Neuron (in vitro differentiated cells): ENCODE data around the gene MPPED1.

Source experiments
- H2AFZ ChIP-seq: one replicate; pipeline ENCODE4 v1.6.1; 2013; ENCODE audit warnings: low read depth, mild to moderate bottlenecking, inconsistent platforms, low read length, moderate library complexity
- H3K27me3 ChIP-seq: one replicate; pipeline ENCODE4 v1.6.1; 2013; ENCODE audit warnings: low read length; ENCODE audit not compliant: insufficient read depth
- H3K36me3 ChIP-seq: one replicate; pipeline ENCODE4 v1.6.1; 2013; ENCODE audit warnings: low read length; ENCODE audit not compliant: insufficient read depth
- H3K4me1 ChIP-seq: one replicate; pipeline ENCODE4 v1.6.1; 2013; ENCODE audit warnings: low read length; ENCODE audit not compliant: insufficient read depth
- H3K4me3 ChIP-seq: 2 replicates; pipeline ENCODE4 v1.5.1; 2013; ENCODE audit warnings: mild to moderate bottlenecking, low read length, moderate library complexity
- H3K9me3 ChIP-seq: one replicate; pipeline ENCODE4 v1.6.1; 2013; ENCODE audit warnings: low read length

MPPED1 gene

DNA sequence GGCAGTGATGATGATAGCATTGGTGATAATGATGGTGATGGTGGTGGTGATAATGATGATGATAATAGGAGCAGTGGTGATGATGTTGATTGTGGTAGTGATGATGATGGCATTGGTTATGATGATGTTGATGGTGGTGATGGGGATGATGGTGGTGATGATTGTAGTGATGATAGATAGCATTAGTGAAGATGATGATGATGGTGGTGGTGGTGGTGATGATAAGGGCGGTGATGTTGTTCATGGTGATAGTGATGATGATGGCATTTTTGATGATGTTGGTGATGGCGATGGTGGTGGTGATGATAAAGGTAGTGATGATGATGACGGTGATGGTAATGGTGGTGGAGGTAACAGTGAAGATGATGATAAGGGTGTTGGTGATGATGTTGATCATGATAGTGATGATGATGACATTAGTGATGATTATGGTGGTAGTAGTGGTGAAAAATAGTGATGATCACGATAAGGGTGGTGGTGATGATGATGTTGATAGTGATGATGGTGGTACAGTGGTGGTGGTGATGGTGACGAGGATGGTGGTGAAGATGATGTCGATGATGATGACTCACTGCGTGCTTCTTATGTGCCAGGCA is 93.0 kb downstream of the MPPED1 start:
- Histone ChIP-seq H3K4me1 (no peaks in the 10 kb centered on the region), H3K27me3 (no peaks in the 10 kb centered on the region), H3K4me3 (no peak overlapping the region), H3K9me3 (no peaks in the 10 kb centered on the region), H2AFZ (no peak overlapping the region), H3K36me3 (no peaks in the 10 kb centered on the region)

DNA sequence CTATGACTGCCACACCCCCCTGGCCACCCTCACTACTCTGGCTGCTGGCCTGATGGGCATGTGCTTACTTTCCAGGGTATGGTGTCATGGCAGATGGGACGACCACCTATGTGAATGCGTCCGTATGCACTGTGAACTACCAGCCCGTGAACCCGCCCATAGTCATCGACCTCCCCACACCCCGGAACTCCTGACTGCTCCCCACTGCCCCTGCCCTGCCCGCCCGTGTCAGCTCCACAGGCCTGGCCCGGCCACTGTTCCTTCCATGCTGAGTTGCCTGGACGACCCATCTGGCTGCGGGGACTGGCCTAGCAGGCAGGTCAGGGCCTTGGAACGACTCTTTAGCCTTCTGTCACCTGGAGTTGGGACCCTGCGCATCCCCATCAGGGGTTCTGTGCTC is 93.6 kb downstream of the MPPED1 start:
- no peak overlapping the region for H3K4me3 ChIP-seq
- H3K27me3 ChIP-seq, result no peaks in the 10 kb centered on the region

GRCh38 chr22:43505896-43506295 is 94.1 kb downstream of the MPPED1 start:
- H3K9me3 ChIP-seq, result no peaks in the 10 kb centered on the region

More for the DNA sequence above, 93.6 kb downstream of the MPPED1 start:
- no peaks in the 10 kb centered on the region for H3K36me3 ChIP-seq
- H3K4me1 ChIP-seq, result no peaks in the 10 kb centered on the region
- H3K9me3 ChIP-seq, result no peaks in the 10 kb centered on the region
- no peak overlapping the region for H2AFZ ChIP-seq

DNA sequence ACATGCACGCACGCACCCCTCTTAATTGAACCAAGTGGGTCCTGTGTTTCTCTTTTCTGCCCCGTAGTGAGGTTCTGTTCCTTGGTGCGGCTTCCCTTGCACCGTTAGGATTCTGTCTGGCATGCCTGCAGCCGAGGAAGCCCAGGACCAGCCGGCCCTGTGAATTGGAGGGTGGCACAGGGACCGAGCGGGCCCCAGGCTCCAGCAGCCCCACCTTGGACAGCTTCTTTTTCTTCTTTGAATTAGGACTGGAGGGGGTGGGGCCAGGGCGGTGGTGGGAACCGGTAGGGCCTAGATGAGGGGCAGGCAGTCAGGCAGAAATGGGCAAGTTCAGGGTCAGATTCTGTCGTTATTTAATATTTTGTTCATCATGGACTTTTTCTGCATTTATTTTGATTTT is 94.7 kb downstream of the MPPED1 start:
- no peaks in the 10 kb centered on the region for H3K27me3 ChIP-seq
- H3K9me3 ChIP-seq, result no peaks in the 10 kb centered on the region
- H3K36me3 ChIP-seq, result no peaks in the 10 kb centered on the region
- no peak overlapping the region for H2AFZ ChIP-seq
- H3K4me1 ChIP-seq, result no peaks in the 10 kb centered on the region
- H3K4me3 ChIP-seq, result no peak overlapping the region

More at GRCh38 chr22:43505896-43506295, 94.1 kb downstream of the MPPED1 start:
- Histone ChIP-seq H3K27me3 (no peaks in the 10 kb centered on the region), H3K4me3 (no peak overlapping the region), H2AFZ (no peak overlapping the region), H3K4me1 (no peaks in the 10 kb centered on the region), H3K36me3 (no peaks in the 10 kb centered on the region)

DNA sequence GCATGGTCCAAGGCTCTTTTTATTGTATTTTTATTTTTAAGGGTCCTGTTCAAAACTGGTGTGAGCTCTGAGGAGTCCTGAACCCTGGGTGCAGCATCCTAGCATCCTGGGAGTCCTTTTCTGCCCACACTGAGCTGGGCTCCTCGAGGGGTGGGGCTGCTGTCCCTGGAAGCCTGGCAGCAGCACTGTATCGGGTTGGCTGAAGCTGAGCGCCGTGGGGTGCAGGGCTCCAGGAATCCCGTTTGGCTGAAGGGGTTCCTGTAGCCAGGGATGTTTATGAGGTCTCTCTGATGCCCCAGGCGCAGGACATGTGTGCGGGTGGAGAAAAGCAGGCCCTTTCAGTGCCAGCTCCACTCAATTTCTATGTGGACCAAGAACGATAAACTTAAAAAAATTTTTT is 95.4 kb downstream of the MPPED1 start:
- H3K9me3 ChIP-seq, result no peaks in the 10 kb centered on the region
- no peaks in the 10 kb centered on the region for H3K36me3 ChIP-seq
- H2AFZ ChIP-seq, result no peak overlapping the region
- H3K27me3 ChIP-seq, result no peaks in the 10 kb centered on the region
- no peaks in the 10 kb centered on the region for H3K4me1 ChIP-seq
- no peak overlapping the region for H3K4me3 ChIP-seq

DNA sequence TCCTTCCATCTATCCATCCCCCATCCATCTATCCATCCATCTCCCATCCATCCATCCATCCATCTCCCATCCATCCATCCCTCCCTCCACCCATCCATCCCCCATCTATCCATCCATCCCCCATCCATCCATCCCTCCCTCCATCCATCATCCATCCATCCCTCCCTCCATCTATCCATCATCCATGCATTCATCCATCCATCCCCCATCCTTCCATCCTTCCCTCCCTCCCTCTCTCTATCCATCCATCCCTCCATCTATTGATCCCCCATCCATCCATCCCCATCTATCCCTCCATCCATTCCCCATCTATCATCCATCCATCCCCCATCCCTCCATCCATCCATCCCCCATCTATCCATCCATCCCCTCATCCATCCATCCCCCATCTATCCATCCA is 96.7 kb downstream of the MPPED1 start:
- no peaks in the 10 kb centered on the region for H3K9me3 ChIP-seq
- H3K36me3 ChIP-seq, result no peaks in the 10 kb centered on the region
- no peaks in the 10 kb centered on the region for H3K4me1 ChIP-seq
- H3K27me3 ChIP-seq, result peaks cover 2% of the 10 kb centered on the region
- H2AFZ ChIP-seq, result no peak overlapping the region
- H3K4me3 ChIP-seq, result no peak overlapping the region

GRCh38 chr22:43509337-43509736 is 97.5 kb downstream of the MPPED1 start:
- no peak overlapping the region for H2AFZ ChIP-seq

DNA sequence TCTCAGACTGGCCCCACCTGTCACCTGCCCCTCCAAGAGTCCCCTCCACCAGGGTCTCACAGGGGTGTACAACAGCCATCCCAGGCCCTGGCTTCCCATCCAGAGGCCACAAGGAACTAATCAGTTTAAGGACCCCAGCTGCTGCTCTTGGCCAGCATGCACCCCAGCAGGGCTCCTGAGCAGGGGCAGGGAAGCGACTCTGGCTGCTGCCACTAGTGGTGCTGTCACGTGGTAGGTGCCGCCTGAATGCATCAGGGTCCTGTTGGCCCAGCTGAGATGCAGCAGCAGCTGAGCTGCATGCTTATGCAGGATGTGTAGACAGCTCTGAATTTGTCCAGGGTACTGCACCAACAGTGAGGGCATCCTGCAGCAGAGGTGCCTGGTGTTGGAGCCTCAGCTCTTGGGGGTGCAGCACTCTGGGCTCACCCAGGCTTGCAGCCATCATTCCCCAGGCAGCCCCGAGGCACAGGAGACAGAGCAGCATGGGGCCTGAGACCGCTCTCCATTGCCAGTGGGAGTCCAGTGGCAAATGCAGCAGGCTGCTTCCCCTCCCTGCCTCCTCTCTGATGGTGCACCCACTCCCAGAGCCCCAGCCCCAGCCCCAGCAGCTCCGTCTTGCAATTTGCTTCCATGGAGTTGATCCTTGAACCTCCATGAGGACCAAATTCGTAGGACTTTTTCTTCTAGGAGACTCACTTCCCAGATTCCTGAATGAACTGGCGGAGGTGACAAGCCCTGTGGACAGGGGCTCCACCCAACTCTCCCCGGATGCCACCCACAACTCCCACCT is 98.7 kb downstream of the MPPED1 start:
- Histone ChIP-seq H2AFZ (no peak overlapping the region), H3K4me1 (no peaks in the 10 kb centered on the region), H3K36me3 (no peaks in the 10 kb centered on the region), H3K4me3 (no peak overlapping the region), H3K27me3 (peaks cover 2% of the 10 kb centered on the region), H3K9me3 (no peaks in the 10 kb centered on the region)

More at GRCh38 chr22:43509337-43509736, 97.5 kb downstream of the MPPED1 start:
- H3K27me3 ChIP-seq, result peaks cover 2% of the 10 kb centered on the region
- H3K4me1 ChIP-seq, result no peaks in the 10 kb centered on the region
- no peak overlapping the region for H3K4me3 ChIP-seq
- H3K36me3 ChIP-seq, result no peaks in the 10 kb centered on the region
- no peaks in the 10 kb centered on the region for H3K9me3 ChIP-seq

GRCh38 chr22:43511276-43511910 is 99.6 kb downstream of the MPPED1 start:
- Histone ChIP-seq H3K36me3 (no peaks in the 10 kb centered on the region), H2AFZ (no peak overlapping the region), H3K27me3 (peaks cover 2% of the 10 kb centered on the region), H3K4me1 (no peaks in the 10 kb centered on the region), H3K9me3 (no peaks in the 10 kb centered on the region), H3K4me3 (no peak overlapping the region)

DNA sequence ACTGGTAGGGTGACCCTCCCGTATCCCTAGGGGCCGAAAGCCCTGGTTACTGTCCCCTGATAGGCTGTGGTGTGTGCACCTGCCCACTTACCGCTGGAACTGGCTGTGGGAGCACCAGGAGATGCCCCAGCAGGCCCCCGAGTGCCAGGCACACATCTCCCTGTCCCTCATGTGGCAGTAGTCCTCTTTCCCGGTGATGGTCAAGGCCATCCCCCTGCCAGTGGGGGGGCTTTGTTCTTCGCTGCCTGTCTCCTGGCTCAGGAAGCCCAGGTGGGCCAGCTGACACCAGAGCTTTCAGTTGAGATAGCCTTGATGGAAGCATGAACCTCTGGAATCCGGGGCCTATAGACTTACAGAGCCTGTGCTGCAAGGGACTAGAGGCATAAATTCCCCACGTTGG is 100.5 kb downstream of the MPPED1 start:
- Histone ChIP-seq H3K4me3 (no peak overlapping the region), H3K27me3 (peaks cover 2% of the 10 kb centered on the region), H2AFZ (no peak overlapping the region), H3K9me3 (no peaks in the 10 kb centered on the region), H3K4me1 (no peaks in the 10 kb centered on the region), H3K36me3 (no peaks in the 10 kb centered on the region)

DNA sequence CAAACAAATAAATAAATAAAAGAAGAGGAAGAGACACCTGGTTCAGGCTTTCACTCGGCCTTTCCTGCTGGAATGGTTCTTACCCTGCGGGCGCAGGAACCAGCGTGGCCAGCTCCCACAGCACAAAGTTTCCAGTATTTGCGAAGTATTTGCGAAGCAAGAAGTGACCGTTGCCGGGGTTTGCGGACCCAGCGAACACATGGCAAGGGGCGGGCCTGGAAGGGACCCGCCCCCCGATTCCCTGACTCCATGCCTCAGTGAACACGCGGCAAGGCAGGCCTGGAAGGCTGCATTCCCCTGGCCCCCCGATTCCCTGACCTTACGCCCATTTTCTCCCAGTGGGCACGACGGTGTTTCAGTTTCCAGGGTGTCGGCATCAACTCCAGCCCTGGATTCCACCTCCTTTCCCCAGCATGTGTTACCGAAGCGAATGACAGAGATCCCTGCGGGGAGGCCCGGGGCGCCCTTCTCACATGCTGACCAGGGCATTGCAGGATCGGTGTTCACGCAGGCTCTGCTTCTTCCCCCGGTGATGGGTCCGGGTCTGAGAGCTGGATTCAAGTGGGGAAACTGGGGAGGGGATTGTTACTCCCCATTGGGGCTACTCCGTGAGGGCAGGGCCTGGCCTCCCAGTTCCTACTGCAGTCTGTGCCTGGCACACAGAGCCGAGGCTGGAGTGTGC is 102.8 kb downstream of the MPPED1 start:
- Histone ChIP-seq H2AFZ (no peak overlapping the region), H3K4me1 (no peaks in the 10 kb centered on the region), H3K27me3 (peaks cover 2% of the 10 kb centered on the region), H3K36me3 (no peaks in the 10 kb centered on the region), H3K4me3 (no peak overlapping the region), H3K9me3 (no peaks in the 10 kb centered on the region)

DNA sequence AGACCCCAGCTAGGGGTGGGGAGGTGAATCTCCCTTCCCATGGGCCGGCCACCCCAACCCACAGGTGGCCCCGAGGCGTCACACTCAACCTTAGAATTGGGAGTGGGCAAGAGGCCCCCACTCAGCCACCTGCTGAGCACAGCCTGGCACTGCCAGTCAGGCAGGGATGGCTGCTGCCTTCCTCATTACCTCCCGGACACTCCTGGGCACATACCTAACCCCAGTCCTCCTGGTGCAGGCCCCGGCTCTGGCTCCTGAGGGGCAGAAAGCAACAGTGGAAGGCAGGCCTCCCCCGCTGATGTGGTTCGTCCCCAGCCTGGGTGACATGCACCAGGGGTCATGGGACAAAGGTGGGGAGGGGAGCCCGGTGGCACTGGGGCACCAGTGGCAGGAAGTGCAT is 103.6 kb downstream of the MPPED1 start:
- Histone ChIP-seq H3K27me3 (peaks cover 2% of the 10 kb centered on the region), H3K36me3 (no peaks in the 10 kb centered on the region), H2AFZ (no peak overlapping the region), H3K4me1 (no peaks in the 10 kb centered on the region), H3K4me3 (no peak overlapping the region), H3K9me3 (no peaks in the 10 kb centered on the region)

DNA sequence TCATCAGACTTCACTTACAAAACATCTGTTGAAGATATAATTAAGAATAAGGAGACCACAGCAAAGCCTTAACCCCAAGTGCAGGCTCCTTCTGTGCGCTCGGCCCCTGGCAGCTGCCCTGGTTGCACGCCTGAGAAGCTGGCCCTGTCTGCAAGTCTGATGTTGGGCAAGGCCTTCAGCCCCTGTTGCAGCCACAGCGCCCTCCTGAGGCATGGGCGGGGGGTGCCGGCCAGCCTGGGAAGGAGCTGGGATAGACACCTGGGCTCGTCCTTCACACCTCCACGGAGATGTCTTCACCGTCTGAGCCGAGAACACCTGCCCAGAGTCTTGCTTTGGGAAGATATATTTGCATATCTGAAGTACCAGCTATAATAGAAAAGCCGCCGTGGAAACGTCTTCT is 104.1 kb downstream of the MPPED1 start:
- Histone ChIP-seq H3K4me3 (no peak overlapping the region), H3K4me1 (no peaks in the 10 kb centered on the region), H3K9me3 (no peaks in the 10 kb centered on the region), H3K27me3 (peaks cover 2% of the 10 kb centered on the region), H2AFZ (no peak overlapping the region), H3K36me3 (no peaks in the 10 kb centered on the region)
